Measurements from ENCODE around the gene PNMA6E.

PNMA6E gene

DNA sequence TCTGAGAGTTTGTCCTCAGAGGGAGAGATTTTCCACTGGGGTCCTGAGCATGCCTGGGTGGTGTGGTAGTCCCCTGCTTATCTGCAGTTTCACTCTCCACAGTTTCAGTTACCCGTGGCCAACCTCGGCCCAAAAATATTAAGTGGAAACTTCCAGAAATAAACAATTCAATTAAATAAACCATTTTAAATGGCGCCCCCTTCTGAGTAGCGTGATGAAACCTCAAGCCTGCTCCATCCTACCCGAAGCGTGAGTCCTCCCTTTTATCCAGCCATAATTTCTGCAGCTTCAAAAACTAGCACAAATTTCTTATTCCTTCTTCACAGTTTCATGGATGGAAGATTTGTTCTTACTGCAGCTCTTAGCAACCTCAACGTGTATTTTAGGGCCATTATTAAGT lies 26.7 kb downstream of the PNMA6E start:
- Histone ChIP-seq H3K27ac (ENCODE audit: low read length) (no peak overlapping the region), H4K20me1 (ENCODE audit: insufficient read depth, low read length) (no peaks in the 10 kb centered on the region), H3K36me3 (ENCODE audit: insufficient read depth, low read length) (no peaks in the 10 kb centered on the region), H3K4me1 (ENCODE audit: insufficient read depth, low read length) (no peaks in the 10 kb centered on the region), H3K27me3 (ENCODE audit: insufficient read depth, low read length, poor library complexity) (no peaks in the 10 kb centered on the region), H3K4me3 (ENCODE audit: low read depth in 1 of 2, low read length in 2 of 2) (no peak overlapping the region), H2AFZ (ENCODE audit: low read depth, low read length) (no peak overlapping the region), H3K4me2 (ENCODE audit: insufficient read depth, low read length) (no peak overlapping the region), H3K9ac (ENCODE audit: low read depth, low read length) (no peak overlapping the region), H3K9me3 (ENCODE audit: insufficient read depth, low read length, severe bottlenecking) (no peaks in the 10 kb centered on the region), H3K79me2 (ENCODE audit: insufficient read depth, low read length) (no peaks in the 10 kb centered on the region)
- ATAC-seq (ENCODE audit: insufficient read depth, low read depth), result no peak
- TF ChIP-seq CTCF (IDR thresholded peaks at IDR 0.05; ENCODE audit: borderline replicate concordance, extremely low read depth, low read length, poor library complexity, severe bottlenecking) (no peak), EZH2 (IDR thresholded peaks at IDR 0.05; ENCODE audit: borderline replicate concordance, low read depth, low read length, severe bottlenecking) (no peak)
- DNase-seq, result no peak

DNA sequence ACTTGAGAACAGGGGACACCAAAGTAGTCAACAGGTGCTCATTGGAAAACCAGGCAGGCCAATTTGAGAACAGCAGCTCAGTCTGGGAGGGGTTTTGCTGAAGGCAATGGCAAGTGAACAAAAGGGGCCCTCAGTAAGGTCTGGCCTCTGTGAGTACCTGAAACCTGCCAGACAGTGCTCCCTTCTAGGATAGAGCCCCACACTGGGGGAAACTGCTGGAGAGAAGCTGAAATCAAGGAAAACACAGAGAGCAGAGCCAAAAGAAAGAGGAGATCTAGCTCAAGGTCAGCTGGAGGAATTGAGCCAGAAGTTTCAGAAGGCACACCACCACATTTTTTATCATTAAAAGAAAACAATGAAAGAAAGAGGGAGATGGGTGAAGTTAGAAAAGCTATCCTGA lies 28.2 kb downstream of the PNMA6E start:
- Histone ChIP-seq H3K9me3 (ENCODE audit: insufficient read depth, low read length, severe bottlenecking) (no peaks in the 10 kb centered on the region), H2AFZ (ENCODE audit: low read depth, low read length) (no peak overlapping the region), H3K9ac (ENCODE audit: low read depth, low read length) (no peak overlapping the region), H3K27ac (ENCODE audit: low read length) (no peak overlapping the region), H4K20me1 (ENCODE audit: insufficient read depth, low read length) (no peaks in the 10 kb centered on the region), H3K36me3 (ENCODE audit: insufficient read depth, low read length) (no peaks in the 10 kb centered on the region), H3K4me2 (ENCODE audit: insufficient read depth, low read length) (no peak overlapping the region), H3K4me1 (ENCODE audit: insufficient read depth, low read length) (no peaks in the 10 kb centered on the region), H3K79me2 (ENCODE audit: insufficient read depth, low read length) (no peaks in the 10 kb centered on the region), H3K27me3 (ENCODE audit: insufficient read depth, low read length, poor library complexity) (no peaks in the 10 kb centered on the region), H3K4me3 (ENCODE audit: low read depth in 1 of 2, low read length in 2 of 2) (no peak overlapping the region)
- ATAC-seq (ENCODE audit: insufficient read depth, low read depth) (no peak), DNase-seq (no peak)
- TF ChIP-seq EZH2 (IDR thresholded peaks at IDR 0.05; ENCODE audit: borderline replicate concordance, low read depth, low read length, severe bottlenecking) (no peak), CTCF (IDR thresholded peaks at IDR 0.05; ENCODE audit: borderline replicate concordance, extremely low read depth, low read length, poor library complexity, severe bottlenecking) (no peak)

DNA sequence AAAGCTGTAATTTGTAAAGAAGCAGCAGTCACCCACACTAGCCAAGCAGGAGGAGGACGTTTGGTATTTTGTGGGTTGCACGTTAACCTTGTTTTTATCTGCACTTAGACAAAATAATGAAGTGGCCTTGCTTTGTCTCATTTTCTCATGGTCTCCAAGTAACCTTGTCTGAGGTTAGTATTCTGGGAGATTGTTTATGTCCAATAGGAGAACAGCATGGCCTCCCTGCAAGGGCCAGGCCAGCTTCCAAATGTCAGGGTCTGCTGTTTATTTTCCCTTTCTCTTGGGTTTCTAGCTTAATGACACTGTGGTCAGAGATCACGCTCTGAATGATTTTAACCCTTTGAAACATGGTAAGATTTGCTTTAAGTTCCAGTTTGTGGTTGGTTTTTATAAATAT lies 29.9 kb downstream of the PNMA6E start:
- no peak overlapping the region for H3K27ac ChIP-seq (ENCODE audit: low read length)
- no peaks in the 10 kb centered on the region for H3K79me2 ChIP-seq (ENCODE audit: insufficient read depth, low read length)
- DNase-seq, result no peak
- ATAC-seq (ENCODE audit: insufficient read depth, low read depth), result no peak
- no peaks in the 10 kb centered on the region for H3K36me3 ChIP-seq (ENCODE audit: insufficient read depth, low read length)
- no peak overlapping the region for H3K9ac ChIP-seq (ENCODE audit: low read depth, low read length)
- H3K4me3 ChIP-seq (ENCODE audit: low read depth in 1 of 2, low read length in 2 of 2), result no peak overlapping the region
- H3K27me3 ChIP-seq (ENCODE audit: insufficient read depth, low read length, poor library complexity), result no peaks in the 10 kb centered on the region
- no peaks in the 10 kb centered on the region for H4K20me1 ChIP-seq (ENCODE audit: insufficient read depth, low read length)
- no peak overlapping the region for H3K4me2 ChIP-seq (ENCODE audit: insufficient read depth, low read length)
- no peak for TF ChIP-seq EZH2 (IDR thresholded peaks at IDR 0.05; ENCODE audit: borderline replicate concordance, low read depth, low read length, severe bottlenecking)
- TF ChIP-seq CTCF (IDR thresholded peaks at IDR 0.05; ENCODE audit: borderline replicate concordance, extremely low read depth, low read length, poor library complexity, severe bottlenecking), result no peak
- H3K9me3 ChIP-seq (ENCODE audit: insufficient read depth, low read length, severe bottlenecking), result no peaks in the 10 kb centered on the region
- no peaks in the 10 kb centered on the region for H3K4me1 ChIP-seq (ENCODE audit: insufficient read depth, low read length)
- no peak overlapping the region for H2AFZ ChIP-seq (ENCODE audit: low read depth, low read length)
